Activated B cell treated with CpG ODN at 0.5 μM for 24 hours (primary cell): Measurements from ENCODE around the gene USF1. TPM values are rescaled to one million over a fixed set of nuclear protein-coding genes. Genes with fewer than 3 reads are reported as not detected.
"Not testable (repeated sequence)": the region's sequence is repeated elsewhere in the genome, so short reads cannot be mapped to it uniquely, and the experiment has no call there.

ENCODE experiments used
- ATAC-seq: fragments of 200-7000 bp; cut with Tn5 transposase; one replicate; pipeline ENCODE4 v1.10.0; 2021; ENCODE audit warnings: low read depth, mild to moderate bottlenecking, moderate library complexity
- CTCF ChIA-PET: fragments of 350-600 bp; sonication (Branson Sonifier 250); formaldehyde crosslinking; loops from one replicate; lab custom pipeline; 2021; ENCODE audit warnings: antibody characterized with exemption; lab: Charles Lee
- POLR2A ChIA-PET: fragments of 350-600 bp; sonication (Branson Sonifier 250); formaldehyde crosslinking; loops from one replicate; lab custom pipeline; 2021; ENCODE audit warnings: antibody characterized with exemption; lab: Charles Lee
- DNase-seq: peaks from one replicate; pipeline ENCODE4 v3.0.0; 2022
- H3K27ac Mint-ChIP-seq: one replicate; pipeline ENCODE4 v1.8.0; 2020; ENCODE audit warnings: mixed read lengths
- H3K27me3 Mint-ChIP-seq: one replicate; pipeline ENCODE4 v1.8.0; 2021; ENCODE audit warnings: mixed read lengths
- H3K36me3 Mint-ChIP-seq: one replicate; pipeline ENCODE4 v1.8.0; 2021; ENCODE audit warnings: low read depth, mixed read lengths
- H3K4me1 Mint-ChIP-seq: one replicate; pipeline ENCODE4 v1.8.0; 2021; ENCODE audit warnings: mixed read lengths
- H3K4me3 Mint-ChIP-seq: one replicate; pipeline ENCODE4 v1.8.0; 2020; ENCODE audit warnings: mild to moderate bottlenecking, mixed read lengths
- H3K9me3 Mint-ChIP-seq: one replicate; pipeline ENCODE4 v1.8.0; 2020; ENCODE audit warnings: mixed read lengths
- CTCF ChIP-seq: fragments of 200-600 bp; IDR thresholded peaks from one replicate; pipeline ENCODE4 v1.8.0; 2022; ENCODE audit warnings: antibody characterized with exemption, mild to moderate bottlenecking
- intact Hi-C: fragments of 100-400 bp; cut with micrococcal nuclease; formaldehyde crosslinking; loops from one replicate; pipeline ENCODE4 v1.15.1; 2024
- total RNA-seq: library from RNA; stranded (reverse); gene quantifications from 2 replicates; pipeline ENCODE4 v1.2.3, GENCODE V29; 2022

Gene USF1
- total RNA-seq, 1 donor from 2014 or later: 143 TPM

DNA sequence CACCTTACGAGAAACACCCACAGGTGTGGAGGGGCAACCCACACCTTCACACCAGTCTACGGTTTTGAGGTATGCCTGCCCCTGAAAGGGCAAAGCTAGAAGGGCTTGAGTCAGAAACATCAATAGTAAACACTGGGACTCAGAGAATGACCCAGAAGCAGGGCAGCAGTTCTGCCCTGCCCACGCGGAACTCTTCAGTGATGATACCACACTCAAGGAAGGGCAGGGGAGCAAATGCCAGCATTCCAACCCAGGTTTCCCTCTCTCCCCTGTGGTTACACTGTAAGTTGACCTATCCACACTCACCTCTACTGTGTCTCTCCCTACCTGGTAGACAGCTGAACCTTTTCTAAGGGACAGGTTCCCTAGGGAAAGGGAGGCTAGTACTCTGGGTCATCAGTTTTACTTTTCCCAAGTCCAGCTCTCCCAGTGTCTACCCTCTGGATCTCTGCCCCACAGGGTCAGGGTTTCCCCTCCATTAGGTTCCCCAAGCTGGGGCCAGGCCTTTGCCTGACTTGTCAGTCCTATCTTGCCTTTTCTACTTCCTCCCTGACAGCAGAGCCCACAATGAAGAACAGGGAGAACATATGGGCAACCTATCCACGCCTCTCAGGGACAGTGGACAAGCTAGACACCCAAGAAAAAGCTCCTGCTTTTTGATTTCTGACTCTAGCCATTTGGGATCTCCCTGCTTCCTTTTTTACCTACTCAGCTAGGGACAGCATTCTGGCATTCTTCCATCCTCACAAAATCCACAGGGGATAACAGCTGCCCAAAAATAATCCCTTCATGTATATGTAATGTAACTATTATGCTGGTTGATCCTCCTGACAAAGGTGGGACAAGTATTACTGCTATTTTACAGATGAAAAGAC lies 27.8 kb downstream of the USF1 start:
- Mint-ChIP-seq H3K27ac (no peak overlapping the region), H3K27me3 (no peaks in the 10 kb centered on the region), H3K4me1 (peaks cover 42% of the 10 kb centered on the region), H3K4me3 (no peak overlapping the region), H3K9me3 (no peaks in the 10 kb centered on the region), H3K36me3 (no peaks in the 10 kb centered on the region)
- intact Hi-C loops: no loop called here
- no peak for TF ChIP-seq CTCF
- DNase-seq (no peak), ATAC-seq (no peak)
- CTCF ChIA-PET: interaction anchor here (1.0 kb wide), 1 partner anchor 21 kb away, joined by 7 read pairs; no protein-coding TSS in a partner anchor
- POLR2A ChIA-PET: interaction anchor here (0.6 to 1.7 kb wide), 3 partner anchors 8 to 52 kb away, joined by 6 to 11 read pairs (median 6); partner anchors contain the start of genes ARHGAP30 and USF1

GRCh38 chr1:161017181-161017580 lies 28.6 kb downstream of the USF1 start:
- ATAC-seq, H3K36me3 Mint-ChIP-seq, intact Hi-C loops, DNase-seq, H3K27me3 Mint-ChIP-seq, H3K27ac Mint-ChIP-seq, H3K4me3 Mint-ChIP-seq, CTCF ChIA-PET, POLR2A ChIA-PET, H3K9me3 Mint-ChIP-seq: not testable (repeated sequence)
- peaks cover 45% of the 10 kb centered on the region for H3K4me1 Mint-ChIP-seq

- H3K9me3 Mint-ChIP-seq, H3K4me3 Mint-ChIP-seq, H3K36me3 Mint-ChIP-seq, DNase-seq, intact Hi-C loops, H3K27me3 Mint-ChIP-seq, CTCF ChIA-PET, ATAC-seq: not testable (repeated sequence)
- Mint-ChIP-seq H3K4me1 (peaks cover 44% of the 10 kb centered on the region), H3K27ac (peak overlapping the region; percentile 66)
- POLR2A ChIA-PET: interaction anchor here (1.6 kb wide), 1 partner anchor 29 kb away, joined by 4 read pairs; the partner anchor contains the start of gene USF1
These were observed 29.1 kb downstream of the USF1 start for GRCh38 chr1:161016683-161017082.

DNA sequence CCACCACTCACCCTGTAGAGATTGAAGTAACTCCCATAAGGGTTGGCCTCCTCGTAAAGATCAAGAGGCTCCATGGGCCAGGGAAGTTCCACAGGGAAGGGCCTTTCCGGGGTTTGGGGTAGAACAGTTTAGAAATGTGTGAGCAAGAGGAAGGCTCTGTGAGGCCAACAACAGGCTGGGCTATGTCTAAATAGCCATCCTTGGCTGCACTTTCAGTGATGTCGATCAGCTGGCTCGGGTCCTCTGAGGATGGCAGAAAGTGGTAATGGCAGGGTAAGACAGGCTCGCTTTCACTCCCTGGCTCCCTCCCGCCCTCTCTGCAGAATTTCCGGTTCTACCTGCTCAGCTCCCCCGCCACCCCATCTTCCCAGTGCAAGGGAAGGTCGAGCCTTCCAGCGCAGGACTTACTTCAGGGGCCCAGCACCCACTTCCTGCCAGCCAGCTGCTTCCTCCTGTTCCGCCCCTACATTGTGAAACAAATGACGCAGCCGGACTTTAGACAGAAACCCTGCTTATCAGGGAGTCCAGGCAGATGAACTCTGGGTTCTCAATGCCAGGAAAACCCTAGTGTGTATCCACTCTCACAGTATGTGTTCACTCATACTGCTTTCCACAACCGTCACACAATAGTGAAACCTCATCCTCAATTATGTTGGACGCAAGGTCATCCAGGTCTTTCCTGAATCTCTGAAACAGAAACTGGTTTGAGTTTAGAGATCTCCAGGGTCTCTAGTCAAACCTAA lies 32.1 kb downstream of the USF1 start:
- Mint-ChIP-seq H3K9me3 (no peaks in the 10 kb centered on the region), H3K36me3 (no peaks in the 10 kb centered on the region), H3K4me3 (peak overlapping the region; percentile 87), H3K27ac (peak overlapping the region; percentile 98), H3K4me1 (peaks cover 23% of the 10 kb centered on the region), H3K27me3 (no peaks in the 10 kb centered on the region)
- intact Hi-C loops: loop anchor here (1.0 to 5.0 kb wide), 4 partner anchors 8 to 84 kb away; partner anchors contain the start of genes F11R and KLHDC9
- DNase-seq (peak; percentile 55), ATAC-seq (peak; percentile 84)
- TF ChIP-seq CTCF: no peak
- ChIA-PET POLR2A (interaction anchor here (0.7 to 3.8 kb wide), 15 partner anchors 9 to 293 kb away, joined by 3 to 54 read pairs (median 4); partner anchors contain the start of genes ARHGAP30, DEDD, NIT1 and PFDN2), CTCF (interaction anchor here (0.9 to 2.5 kb wide), 6 partner anchors 14 to 177 kb away, joined by 3 to 21 read pairs (median 4); no protein-coding TSS in a partner anchor)

- TF ChIP-seq CTCF: no peak
- ChIA-PET POLR2A (interaction anchor here (0.6 to 3.8 kb wide), 16 partner anchors 8 to 293 kb away, joined by 3 to 54 read pairs (median 4); partner anchors contain the start of genes ARHGAP30, DEDD, NIT1 and PFDN2), CTCF (interaction anchor here (0.9 to 2.5 kb wide), 6 partner anchors 13 to 176 kb away, joined by 3 to 21 read pairs (median 4); no protein-coding TSS in a partner anchor)
- H3K4me1 Mint-ChIP-seq: peaks cover 19% of the 10 kb centered on the region
- H3K36me3 Mint-ChIP-seq: no peaks in the 10 kb centered on the region
- H3K27me3 Mint-ChIP-seq: no peaks in the 10 kb centered on the region
- no peaks in the 10 kb centered on the region for H3K9me3 Mint-ChIP-seq
- H3K27ac Mint-ChIP-seq: peak overlapping the region; percentile 98
- peak; percentile 40 for ATAC-seq
- no peak for DNase-seq
- H3K4me3 Mint-ChIP-seq: peak overlapping the region; percentile 87
- intact Hi-C loops: loop anchor here (1.0 to 5.0 kb wide), 4 partner anchors 8 to 84 kb away; partner anchors contain the start of genes F11R and KLHDC9
These were observed 32.7 kb downstream of the USF1 start for GRCh38 chr1:161013131-161013487.
